ENCODE results near the gene HARS1. TPM values are rescaled to one million over a fixed set of nuclear protein-coding genes. Genes with fewer than 3 reads are reported as not detected.
"Not testable (repeated sequence)": the region's sequence is repeated elsewhere in the genome, so short reads cannot be mapped to it uniquely, and the experiment has no call there.

The HARS1 gene
- polyA plus RNA-seq, 1 experiment, result 76.3 TPM

GRCh38 chr5:140647042-140647419, 44.1 kb downstream of the HARS1 start:
- CTCF ChIA-PET, result interaction anchor here (0.7 to 2.7 kb wide), 6 partner anchors 12 to 287 kb away, joined by 3 to 8 read pairs (median 4); partner anchors contain the start of genes APBB3, EIF4EBP3 and WDR55
- TF ChIP-seq CTCF (IDR thresholded peaks at IDR 0.05; ENCODE audit: insufficient read depth, low read depth, low read length), result no peak
- Histone ChIP-seq H3K4me3 (ENCODE audit: low read depth, low read length) (peak overlapping the region; percentile 77), H3K27me3 (ENCODE audit: control insufficient read depth, insufficient read depth, low read length) (no peaks in the 10 kb centered on the region), H3K36me3 (ENCODE audit: control insufficient read depth, insufficient read depth, low read length) (peaks cover 15% of the 10 kb centered on the region)
- no peak for DNase-seq (ENCODE audit: low read depth)
- POLR2A ChIA-PET, result interaction anchor here (0.6 to 0.9 kb wide), 3 partner anchors 16 to 100 kb away, joined by 3 to 6 read pairs (median 4); partner anchors contain the start of gene EIF4EBP3

GRCh38 chr5:140642718-140643117, 48.5 kb downstream of the HARS1 start:
- DNase-seq (ENCODE audit: low read depth), result no peak
- Histone ChIP-seq H3K27me3 (ENCODE audit: control insufficient read depth, insufficient read depth, low read length) (no peaks in the 10 kb centered on the region), H3K4me3 (ENCODE audit: low read depth, low read length) (no peak overlapping the region), H3K36me3 (ENCODE audit: control insufficient read depth, insufficient read depth, low read length) (peaks cover 14% of the 10 kb centered on the region)
- ChIA-PET CTCF (interaction anchor here (1.2 to 1.3 kb wide), 2 partner anchors 93 to 270 kb away, joined by 3 to 7 read pairs; no protein-coding TSS in a partner anchor), POLR2A (no interaction called here)
- TF ChIP-seq CTCF (IDR thresholded peaks at IDR 0.05; ENCODE audit: insufficient read depth, low read depth, low read length), result no peak

GRCh38 chr5:140641716-140642115, 49.5 kb downstream of the HARS1 start:
- Histone ChIP-seq H3K27me3 (ENCODE audit: control insufficient read depth, insufficient read depth, low read length) (no peaks in the 10 kb centered on the region), H3K4me3 (ENCODE audit: low read depth, low read length) (no peak overlapping the region), H3K36me3 (ENCODE audit: control insufficient read depth, insufficient read depth, low read length) (peaks cover 14% of the 10 kb centered on the region)
- no peak for DNase-seq (ENCODE audit: low read depth)
- POLR2A ChIA-PET, result no interaction called here
- no peak for TF ChIP-seq CTCF (IDR thresholded peaks at IDR 0.05; ENCODE audit: insufficient read depth, low read depth, low read length)
- CTCF ChIA-PET, result interaction anchor here (0.7 to 1.3 kb wide), 5 partner anchors 67 to 280 kb away, joined by 3 to 7 read pairs (median 3); no protein-coding TSS in a partner anchor

GRCh38 chr5:140639148-140639981, 51.8 kb downstream of the HARS1 start, which contains the start of gene TMCO6:
TMCO6 (plus strand) TSS chr5:140639451; CDS start chr5:140639528, 77 bp downstream.
- Histone ChIP-seq H3K27me3 (ENCODE audit: control insufficient read depth, insufficient read depth, low read length) (no peaks in the 10 kb centered on the region), H3K4me3 (ENCODE audit: low read depth, low read length) (peak within 1 kb of the TSS; percentile 62), H3K36me3 (ENCODE audit: control insufficient read depth, insufficient read depth, low read length) (peaks cover 6% of the 10 kb centered on the region)
- peak; percentile 61 for DNase-seq (ENCODE audit: low read depth)
- TF ChIP-seq CTCF (IDR thresholded peaks at IDR 0.05; ENCODE audit: insufficient read depth, low read depth, low read length), result peak; percentile 68
- POLR2A ChIA-PET, result no interaction called here
- CTCF ChIA-PET, result interaction anchor here (0.6 to 1.5 kb wide), 12 partner anchors 9 to 276 kb away, joined by 3 to 8 read pairs (median 3); partner anchors contain the start of genes EIF4EBP3, IK and NDUFA2

- POLR2A ChIA-PET, result not testable (repeated sequence)
- CTCF ChIA-PET, result interaction anchor here (1.1 to 1.5 kb wide), 7 partner anchors 18 to 276 kb away, joined by 3 to 8 read pairs (median 3); no protein-coding TSS in a partner anchor
These were observed 52.3 kb downstream of the HARS1 start for GRCh38 chr5:140638898-140639147.

More at GRCh38 chr5:140638898-140639147, 52.3 kb downstream of the HARS1 start:
- not testable (repeated sequence) for H3K27me3 ChIP-seq (ENCODE audit: control insufficient read depth, insufficient read depth, low read length); H3K36me3 ChIP-seq (ENCODE audit: control insufficient read depth, insufficient read depth, low read length); DNase-seq (ENCODE audit: low read depth)
- peak overlapping the region; percentile 62 for H3K4me3 ChIP-seq (ENCODE audit: low read depth, low read length)

Measured in BJ (cell line).